ENCODE measurements around the gene GNG7.
"Not testable (repeated sequence)": the region's sequence is repeated elsewhere in the genome, so short reads cannot be mapped to it uniquely, and the experiment has no call there.

The GNG7 gene

GRCh38 chr19:2616741-2617392 lies 85.6 kb downstream of the GNG7 start:
- no peak for DNase-seq

GRCh38 chr19:2615782-2616181 lies 86.7 kb downstream of the GNG7 start:
- DNase-seq = no peak

DNA sequence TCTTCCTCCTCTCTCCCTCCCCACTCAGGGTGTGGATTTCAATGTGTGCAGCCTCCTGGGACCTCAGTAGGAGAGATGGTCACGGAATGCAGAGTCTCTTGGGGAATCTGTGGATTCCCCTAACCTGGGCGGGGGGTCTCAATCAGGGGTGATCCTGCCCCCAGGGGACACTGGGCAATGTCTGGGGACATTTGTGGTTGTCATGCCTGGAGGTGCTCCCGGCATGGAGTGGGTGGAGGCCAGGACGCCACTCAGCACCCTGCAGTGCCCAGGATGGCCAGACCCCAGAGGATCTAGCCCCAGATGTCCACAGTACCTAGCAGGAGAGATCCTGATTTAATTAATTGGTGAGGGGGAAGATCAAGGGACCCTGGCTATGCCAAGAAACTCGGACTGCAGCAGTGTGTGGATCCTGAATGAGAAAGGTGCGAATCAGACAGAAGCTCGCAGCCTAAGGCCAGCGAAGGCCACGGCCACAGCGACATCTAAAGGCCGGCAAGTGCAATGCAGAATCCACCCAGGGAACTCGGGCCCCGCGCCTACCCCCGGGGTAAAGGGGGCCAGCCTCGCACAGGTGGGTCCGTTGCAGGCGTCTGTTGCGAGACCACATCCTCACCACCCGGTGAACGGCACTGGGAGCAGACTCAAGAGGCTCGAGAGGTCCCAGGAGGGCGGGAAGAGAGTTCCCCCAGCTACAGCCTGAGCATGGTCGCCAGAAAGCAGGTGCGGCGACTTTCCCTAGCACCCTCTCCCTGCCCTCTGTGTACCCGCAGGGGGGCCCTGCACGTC lies 88.8 kb downstream of the GNG7 start:
- no peak for DNase-seq

DNA sequence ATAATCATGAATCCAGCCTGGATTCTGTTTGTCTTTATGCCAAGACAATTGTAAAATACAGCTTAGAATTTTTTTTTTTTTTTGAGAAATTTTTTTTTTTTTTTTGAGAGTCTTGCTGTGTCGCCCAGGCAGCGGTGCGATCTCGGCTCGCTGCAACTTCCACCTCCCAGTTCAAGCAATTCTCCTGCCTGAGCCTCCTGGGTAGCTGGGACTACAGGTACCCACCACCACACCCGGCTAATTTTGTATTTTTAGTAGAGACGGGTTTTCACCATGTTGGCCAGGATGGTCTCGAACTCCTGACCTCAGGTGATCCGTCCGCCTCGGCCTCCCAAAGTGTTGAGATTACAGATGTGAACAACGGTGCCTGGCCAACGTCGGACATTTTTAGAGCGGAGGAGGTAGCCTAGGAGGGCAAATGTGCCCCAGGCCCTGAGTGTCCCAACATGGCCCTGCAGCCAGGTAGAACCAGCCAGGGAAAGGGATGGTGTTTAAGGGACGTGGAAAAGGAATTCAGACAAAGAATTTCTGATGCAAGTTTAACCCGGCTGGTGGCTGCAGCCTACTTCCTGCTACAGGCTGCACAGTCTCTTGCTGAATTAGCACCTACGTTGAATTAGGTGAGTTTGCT lies 89.8 kb downstream of the GNG7 start:
- DNase-seq = no peak

DNA sequence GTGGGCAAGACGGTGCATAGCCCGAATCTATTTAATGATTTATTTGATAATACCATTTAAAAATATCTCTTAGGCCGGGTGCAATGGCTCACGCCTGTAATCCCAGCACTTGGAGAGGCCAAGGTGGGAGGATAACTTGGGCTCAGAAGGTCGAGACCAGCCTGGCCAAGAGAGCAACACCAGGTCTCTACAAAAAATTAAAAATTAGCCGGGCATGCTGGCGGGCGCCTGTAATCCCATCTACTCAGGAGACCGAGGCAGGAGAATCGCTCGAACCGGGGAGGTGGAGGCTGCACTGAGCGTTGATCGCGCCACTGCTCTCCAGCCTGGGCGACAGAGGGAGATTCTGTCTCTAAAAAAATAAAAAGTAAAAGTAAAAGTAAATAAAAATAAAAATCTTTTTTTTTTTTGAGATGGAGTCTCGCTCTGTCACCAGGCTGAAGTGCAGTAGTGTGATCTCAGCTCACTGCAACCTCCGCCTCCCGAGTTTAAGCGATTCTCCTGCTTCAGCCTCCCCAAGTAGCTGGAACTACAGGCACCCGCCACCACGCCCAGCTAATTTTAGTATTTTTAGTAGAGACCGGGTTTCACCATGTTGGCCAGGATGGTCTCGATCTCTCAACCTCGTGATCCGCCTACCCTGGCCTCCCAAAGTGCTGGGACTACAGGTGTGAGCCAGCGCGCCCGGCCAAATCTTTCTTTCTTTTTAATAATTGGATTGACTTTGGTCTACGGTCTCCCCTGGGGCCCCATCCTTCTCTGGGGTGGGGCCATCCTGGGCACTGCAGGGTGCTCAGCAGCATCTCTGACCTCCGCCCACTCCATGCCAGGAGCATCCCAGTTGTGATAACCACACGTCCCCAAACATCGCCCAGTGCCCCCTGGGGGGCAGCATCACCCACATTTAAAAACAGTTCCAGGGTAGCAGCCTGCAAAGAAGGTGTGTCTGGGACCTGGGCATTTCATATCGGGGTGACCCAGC lies 90.7 kb downstream of the GNG7 start:
- no peak for DNase-seq

GRCh38 chr19:2610637-2611482 lies 91.6 kb downstream of the GNG7 start:
- DNase-seq = peak in 1 of 2 experiments; percentile 70

DNA sequence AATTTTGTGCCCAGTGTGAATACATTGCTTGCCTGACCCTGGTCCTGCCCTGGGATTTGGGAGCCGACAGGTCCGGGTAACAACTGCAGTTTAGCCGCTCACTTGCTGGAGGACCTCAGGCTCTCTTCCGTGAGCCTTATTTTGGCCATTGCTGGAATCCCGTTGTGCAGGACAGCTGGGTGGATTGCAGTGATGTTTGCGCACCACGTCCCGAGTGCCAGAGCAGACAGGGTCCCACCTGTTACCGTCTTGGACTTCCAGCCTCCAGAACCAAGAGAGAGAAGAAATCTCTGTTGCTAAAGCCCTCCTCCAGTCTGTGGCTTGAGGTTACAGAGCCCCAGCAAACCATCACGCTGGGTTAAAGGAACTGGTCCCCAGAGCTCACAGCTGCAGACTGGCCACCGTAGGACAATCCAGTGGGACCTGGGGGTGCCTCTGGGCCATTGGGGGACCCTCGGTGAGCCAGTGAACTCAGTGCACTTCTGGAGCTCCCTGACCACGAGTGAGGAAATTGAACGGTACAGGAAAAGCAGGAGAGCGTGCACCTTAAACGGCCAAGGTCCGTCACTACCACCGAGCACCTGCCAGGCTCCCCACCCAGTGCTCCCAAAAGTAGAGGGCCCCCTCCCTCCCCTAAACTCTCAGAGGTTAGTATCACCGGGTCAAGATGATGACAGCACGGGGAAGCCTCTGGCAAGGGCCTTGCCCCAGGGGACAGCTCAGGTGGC lies 92.9 kb downstream of the GNG7 start:
- DNase-seq = no peak

- not testable (repeated sequence) for DNase-seq
Observed at GRCh38 chr19:2609034-2609388, 93.5 kb downstream of the GNG7 start.

- no peak for DNase-seq
Observed at GRCh38 chr19:2608602-2608922, 93.9 kb downstream of the GNG7 start.

GRCh38 chr19:2607712-2608601 lies 94.5 kb downstream of the GNG7 start:
- DNase-seq = no peak

- DNase-seq = not testable (repeated sequence)
Observed at GRCh38 chr19:2606774-2607173, 95.7 kb downstream of the GNG7 start.

GRCh38 chr19:2605889-2606288 lies 96.6 kb downstream of the GNG7 start:
- not testable (repeated sequence) for DNase-seq

- DNase-seq = no peak
Observed at GRCh38 chr19:2604747-2605329, 97.7 kb downstream of the GNG7 start.

DNA sequence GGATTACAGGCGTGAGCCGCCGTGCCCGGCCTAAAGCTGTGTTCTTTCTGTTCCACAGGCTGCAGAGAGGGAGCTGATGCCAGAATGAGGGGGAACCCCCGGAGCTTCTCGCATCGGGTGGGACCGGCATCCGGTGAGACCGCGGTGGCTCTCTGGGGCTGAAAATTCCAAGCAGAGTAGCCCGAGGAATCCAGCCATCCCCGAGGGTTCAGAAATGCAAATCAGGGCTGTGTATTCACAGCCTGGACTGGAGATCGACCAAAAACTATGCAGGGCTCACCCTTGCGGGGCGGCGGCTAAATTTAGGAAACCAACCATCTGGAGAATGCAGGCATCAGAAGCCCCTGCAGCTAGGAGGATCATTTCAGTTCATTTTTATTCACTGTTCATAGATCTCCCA lies 99.2 kb downstream of the GNG7 start:
- peak; percentile 53 to 78 for DNase-seq

DNA sequence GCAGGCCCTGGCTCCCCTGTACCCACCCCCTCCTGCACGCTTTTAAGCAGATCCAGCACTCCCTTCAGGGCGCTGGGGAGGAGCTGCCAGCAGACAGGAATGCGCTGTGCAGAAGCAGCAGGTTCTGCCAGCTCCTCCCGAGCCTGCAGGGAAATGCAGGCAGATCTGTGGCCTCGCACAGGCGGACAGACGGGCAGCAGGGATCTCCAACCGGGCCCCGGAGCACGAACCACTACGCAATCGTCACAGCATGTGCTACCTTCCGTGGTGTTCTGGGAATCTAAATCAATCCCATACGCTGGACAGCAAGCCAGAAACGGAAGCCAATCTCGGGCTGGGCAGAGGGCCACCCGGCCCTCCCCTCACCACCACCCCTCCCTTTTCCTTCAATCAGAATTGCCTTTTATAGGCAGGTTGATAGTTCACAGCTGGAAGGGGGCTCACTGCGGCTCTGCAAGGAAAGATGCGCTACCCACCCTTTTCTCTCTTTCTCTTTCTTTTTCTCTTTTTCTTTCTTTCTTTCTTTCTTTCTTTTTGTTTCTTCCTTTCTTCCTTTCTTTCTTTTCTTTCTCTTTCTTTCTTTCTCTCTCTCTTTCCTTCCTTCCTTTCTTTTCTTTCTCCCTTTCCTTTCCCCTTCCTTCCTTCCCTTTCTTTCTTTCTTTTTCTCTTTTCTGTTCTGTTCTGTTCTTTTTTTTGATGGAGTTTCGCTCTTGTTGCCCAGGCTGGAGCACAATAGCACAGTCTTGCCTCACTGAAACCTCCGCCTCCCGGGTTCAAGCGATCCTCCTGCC lies 99.9 kb downstream of the GNG7 start:
- peak in 1 of 2 experiments; percentile 58 for DNase-seq

- no peak for DNase-seq
Observed at GRCh38 chr19:2600914-2601870, 101.3 kb downstream of the GNG7 start.

GRCh38 chr19:2594319-2594718 lies 108.2 kb downstream of the GNG7 start:
- DNase-seq = no peak

DNA sequence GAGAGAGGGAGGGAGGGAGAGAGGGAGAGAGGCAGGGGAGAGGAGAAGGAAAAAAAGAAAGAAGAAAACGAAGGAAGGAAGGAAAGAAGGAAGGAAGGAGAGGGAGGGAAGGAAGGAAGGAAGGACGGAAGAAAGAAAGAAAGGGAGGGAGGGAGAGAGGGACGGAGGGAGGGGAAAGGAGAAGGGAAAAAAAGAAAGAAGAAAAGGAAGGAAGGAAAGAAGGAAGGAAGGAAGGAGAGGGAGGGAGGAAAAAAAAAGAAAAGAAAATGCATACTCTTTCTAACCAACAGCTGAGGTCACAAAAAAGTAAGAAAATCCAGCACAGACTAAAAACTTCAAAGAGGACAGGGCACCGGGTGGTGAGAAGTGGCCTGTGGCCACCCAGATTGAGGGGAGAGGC lies 109.7 kb downstream of the GNG7 start:
- no peak for DNase-seq

Data from cerebellar nuclear complex (tissue), 1 donor.